Measurements from ENCODE around the gene GRHPR.
A peak's percentile ranks its signal among the peaks of the same experiment; 100 is the strongest.

The GRHPR gene

DNA sequence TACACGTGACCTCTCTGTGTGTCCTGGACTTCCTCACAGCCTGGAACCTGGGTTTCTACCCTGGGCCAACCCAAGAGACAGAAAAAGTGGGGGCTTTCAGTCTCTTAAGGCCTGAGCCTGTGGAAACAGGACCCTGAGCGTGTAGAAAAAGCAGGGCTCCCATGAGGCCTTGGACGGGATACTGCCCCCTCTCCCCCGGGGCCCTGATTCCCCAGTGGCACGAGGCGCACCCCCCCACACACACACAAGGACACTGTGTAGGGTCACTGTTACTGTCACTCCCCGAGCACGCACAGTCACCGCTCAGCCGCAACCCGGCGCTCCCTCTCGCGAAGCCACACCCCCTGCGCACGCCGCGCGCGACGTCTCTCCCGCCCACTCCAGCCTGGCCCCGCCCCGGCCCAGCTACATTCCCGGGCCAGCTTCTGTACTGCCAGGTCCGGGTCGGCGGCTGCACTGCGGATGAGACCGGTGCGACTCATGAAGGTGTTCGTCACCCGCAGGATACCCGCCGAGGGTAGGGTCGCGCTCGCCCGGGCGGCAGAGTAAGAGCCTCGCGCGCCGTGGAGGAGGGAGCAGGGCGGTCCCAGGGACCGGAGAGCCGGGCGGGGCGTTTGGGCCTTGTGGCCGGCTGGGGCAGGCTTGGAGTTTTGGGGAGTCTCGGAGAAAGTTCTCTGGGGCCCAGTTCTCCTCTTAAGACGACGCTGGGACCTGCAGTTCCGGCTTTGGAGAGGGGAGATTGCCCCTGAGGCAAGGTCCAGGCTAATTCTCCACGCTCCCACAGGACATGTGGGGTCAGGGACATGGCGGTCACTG, at the start of gene GRHPR:
TSS of gene GRHPR (plus strand) at position 408 of the 816 bp plus-strand sequence. CDS start at position 463, 55 bp downstream.
- Histone ChIP-seq H3K4me3 (ENCODE audit: low read length in 2 of 2) (peak within 1 kb of the TSS; percentile 90 to 92), H3K9ac (ENCODE audit: low read length in 2 of 2) (peak within 1 kb of the TSS; percentile 87 to 94), H3K27ac (ENCODE audit: low read length) (peak within 1 kb of the TSS; percentile 82), H3K4me1 (ENCODE audit: control insufficient read depth, insufficient read depth, low read length) (peaks cover 30% of the 10 kb centered on the region), H3K36me3 (ENCODE audit: control insufficient read depth in 2 of 2, insufficient read depth in 2 of 2, low read length in 2 of 2) (peaks cover 10 to 12% of the 10 kb centered on the region in 2 donors), H3K27me3 (ENCODE audit: control insufficient read depth in 1 of 2, insufficient read depth in 2 of 2, low read length in 2 of 2) (no peaks in the 10 kb centered on the region), H3K9me3 (ENCODE audit: control insufficient read depth in 2 of 2, low read length in 2 of 2) (no peaks in the 10 kb centered on the region)

DNA sequence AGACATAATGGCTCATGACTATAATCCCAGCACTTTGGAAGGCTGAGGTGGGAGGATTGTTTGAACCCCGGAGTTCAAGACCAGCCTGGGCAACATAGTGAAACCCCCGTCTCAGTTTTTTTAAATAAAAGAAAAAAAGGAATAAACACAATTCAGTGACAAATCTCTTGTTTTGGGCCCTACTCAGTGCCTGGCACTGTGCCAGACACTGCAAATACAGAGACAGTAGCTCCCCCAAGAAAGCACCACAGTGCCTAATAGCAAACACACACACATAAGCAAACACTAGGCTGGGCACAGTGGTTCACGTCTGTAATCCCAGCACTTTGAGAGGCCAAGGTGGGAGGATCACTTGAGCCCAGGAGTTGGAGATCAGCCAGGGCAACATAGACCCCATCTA, 49.7 kb upstream of the GRHPR start:
- Histone ChIP-seq H3K4me1 (ENCODE audit: control insufficient read depth, insufficient read depth, low read length) (no peaks in the 10 kb centered on the region), H3K36me3 (ENCODE audit: control insufficient read depth in 2 of 2, insufficient read depth in 2 of 2, low read length in 2 of 2) (no peaks in the 10 kb centered on the region), H3K9me3 (ENCODE audit: control insufficient read depth in 2 of 2, low read length in 2 of 2) (no peaks in the 10 kb centered on the region), H3K27ac (ENCODE audit: low read length) (no peak overlapping the region), H3K4me3 (ENCODE audit: low read length in 2 of 2) (no peak overlapping the region), H3K27me3 (ENCODE audit: control insufficient read depth in 1 of 2, insufficient read depth in 2 of 2, low read length in 2 of 2) (no peaks in the 10 kb centered on the region), H3K9ac (ENCODE audit: low read length in 2 of 2) (no peak overlapping the region)

DNA sequence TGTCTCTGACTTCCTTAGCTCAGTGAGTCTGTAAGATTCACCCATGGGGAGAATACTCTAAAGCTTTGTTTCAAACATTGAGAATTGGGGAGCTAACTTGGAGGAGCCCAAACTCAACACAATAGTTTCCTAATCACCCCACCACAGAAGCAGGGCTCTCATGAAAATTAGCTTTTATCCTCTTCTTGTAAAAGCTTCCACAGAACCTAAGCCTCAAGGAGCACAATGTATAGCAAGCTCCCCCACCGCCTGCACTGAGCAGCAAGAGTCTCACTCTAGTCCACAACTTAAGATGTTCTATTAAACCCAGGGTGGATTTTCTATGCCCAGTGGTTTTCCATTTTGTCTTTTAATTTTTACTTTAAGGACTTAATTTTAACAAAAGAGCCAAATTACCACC, 48.9 kb upstream of the GRHPR start:
- Histone ChIP-seq H3K27me3 (ENCODE audit: control insufficient read depth in 1 of 2, insufficient read depth in 2 of 2, low read length in 2 of 2) (no peaks in the 10 kb centered on the region), H3K9me3 (ENCODE audit: control insufficient read depth in 2 of 2, low read length in 2 of 2) (no peaks in the 10 kb centered on the region), H3K4me3 (ENCODE audit: low read length in 2 of 2) (no peak overlapping the region), H3K4me1 (ENCODE audit: control insufficient read depth, insufficient read depth, low read length) (no peaks in the 10 kb centered on the region), H3K9ac (ENCODE audit: low read length in 2 of 2) (no peak overlapping the region), H3K36me3 (ENCODE audit: control insufficient read depth in 2 of 2, insufficient read depth in 2 of 2, low read length in 2 of 2) (no peaks in the 10 kb centered on the region), H3K27ac (ENCODE audit: low read length) (no peak overlapping the region)

DNA sequence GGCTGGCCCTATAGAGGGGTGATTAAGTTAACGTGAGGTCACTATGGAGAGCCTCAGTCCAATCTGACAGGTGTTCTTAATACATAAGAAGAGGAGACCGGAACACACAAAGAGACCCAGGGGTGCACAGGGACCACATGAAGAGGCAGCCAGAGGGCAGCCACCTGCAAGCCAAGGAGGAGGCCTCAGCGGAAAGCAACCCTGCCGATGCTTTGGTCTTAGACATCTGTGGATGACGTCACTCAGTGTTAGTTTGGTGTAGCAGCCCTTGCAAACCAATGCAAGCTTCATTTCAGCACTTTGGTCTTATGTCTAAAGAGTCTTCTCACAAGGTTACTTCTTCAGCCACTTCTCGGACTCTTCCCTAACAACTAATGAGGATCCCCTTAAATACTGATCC, 47.6 kb upstream of the GRHPR start:
- H3K27ac ChIP-seq (ENCODE audit: low read length): no peak overlapping the region

DNA sequence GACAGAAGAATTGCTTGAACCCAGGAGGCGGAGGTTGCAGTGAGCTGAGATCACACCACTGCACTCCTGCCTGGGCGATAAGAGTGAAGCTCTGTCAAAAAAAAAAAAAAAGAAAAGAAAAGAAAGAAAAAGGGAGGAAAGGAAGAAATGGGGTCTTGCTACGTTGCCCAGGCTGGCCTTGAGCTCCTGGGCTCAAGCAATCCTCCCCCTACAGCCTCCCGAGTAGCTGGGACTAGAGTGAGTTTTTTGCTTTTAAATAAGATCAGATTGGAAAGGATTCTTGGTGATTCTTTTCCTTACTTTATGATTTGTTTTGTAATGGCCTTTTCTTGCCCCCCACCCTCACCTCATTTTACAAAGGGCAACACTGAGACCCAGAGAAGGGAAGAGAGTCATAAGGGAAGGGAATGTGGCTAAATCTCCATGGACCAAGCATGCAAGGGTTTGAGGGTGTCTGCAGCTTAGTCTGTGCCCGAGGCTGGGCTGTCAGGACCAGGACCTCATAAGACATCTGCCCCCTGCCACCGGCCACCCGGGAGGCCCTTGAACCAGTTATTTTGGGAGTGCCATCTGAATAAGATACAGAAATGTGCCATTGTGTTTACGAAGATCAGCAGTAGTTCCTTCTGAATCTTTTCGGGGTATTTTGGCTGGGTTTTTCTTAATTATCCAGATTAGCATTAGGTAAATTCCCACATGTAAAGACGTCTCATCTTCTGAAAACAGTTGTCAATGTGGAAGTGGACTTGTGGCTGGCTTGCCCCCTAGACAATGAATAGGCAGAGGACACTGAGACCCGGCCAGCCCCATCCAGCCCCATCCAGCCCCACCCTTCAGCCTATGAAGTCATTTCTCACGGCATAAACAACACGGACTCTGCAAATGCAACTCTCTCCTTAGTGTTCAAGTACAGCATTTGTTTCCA, 44.5 kb upstream of the GRHPR start:
- no peak overlapping the region for H3K27ac ChIP-seq (ENCODE audit: low read length)
- H3K27me3 ChIP-seq (ENCODE audit: control insufficient read depth in 1 of 2, insufficient read depth in 2 of 2, low read length in 2 of 2): no peaks in the 10 kb centered on the region
- no peaks in the 10 kb centered on the region for H3K9me3 ChIP-seq (ENCODE audit: control insufficient read depth in 2 of 2, low read length in 2 of 2)
- no peaks in the 10 kb centered on the region for H3K36me3 ChIP-seq (ENCODE audit: control insufficient read depth in 2 of 2, insufficient read depth in 2 of 2, low read length in 2 of 2)
- no peak overlapping the region for H3K9ac ChIP-seq (ENCODE audit: low read length in 2 of 2)
- no peaks in the 10 kb centered on the region for H3K4me1 ChIP-seq (ENCODE audit: control insufficient read depth, insufficient read depth, low read length)
- no peak overlapping the region for H3K4me3 ChIP-seq (ENCODE audit: low read length in 2 of 2)

More for the DNA sequence above, 47.6 kb upstream of the GRHPR start:
- no peaks in the 10 kb centered on the region for H3K9me3 ChIP-seq (ENCODE audit: control insufficient read depth in 2 of 2, low read length in 2 of 2)
- H3K27me3 ChIP-seq (ENCODE audit: control insufficient read depth in 1 of 2, insufficient read depth in 2 of 2, low read length in 2 of 2): no peaks in the 10 kb centered on the region
- no peaks in the 10 kb centered on the region for H3K36me3 ChIP-seq (ENCODE audit: control insufficient read depth in 2 of 2, insufficient read depth in 2 of 2, low read length in 2 of 2)
- no peak overlapping the region for H3K9ac ChIP-seq (ENCODE audit: low read length in 2 of 2)
- no peak overlapping the region for H3K4me3 ChIP-seq (ENCODE audit: low read length in 2 of 2)
- H3K4me1 ChIP-seq (ENCODE audit: control insufficient read depth, insufficient read depth, low read length): no peaks in the 10 kb centered on the region

DNA sequence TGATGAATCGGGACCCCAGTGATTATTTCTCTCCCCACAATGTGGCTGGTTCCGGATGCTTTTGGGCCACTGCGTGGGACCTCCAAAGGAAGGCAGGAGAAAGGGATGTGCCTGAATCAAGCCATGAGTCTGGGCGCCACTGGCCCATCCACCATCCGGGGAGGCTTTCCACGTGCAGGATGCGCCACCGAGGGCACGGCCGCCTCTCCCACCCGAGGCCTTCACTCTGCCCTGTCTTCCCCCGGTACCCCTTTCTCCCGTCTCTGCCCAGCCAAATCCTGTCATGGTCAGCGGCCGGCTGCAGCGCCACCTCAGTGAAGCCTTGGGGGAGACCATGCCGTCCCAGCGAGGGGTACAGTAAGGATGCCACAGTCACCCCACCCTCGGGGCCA, 43.9 kb upstream of the GRHPR start:
- H3K9me3 ChIP-seq (ENCODE audit: control insufficient read depth in 2 of 2, low read length in 2 of 2): no peaks in the 10 kb centered on the region
- no peaks in the 10 kb centered on the region for H3K36me3 ChIP-seq (ENCODE audit: control insufficient read depth in 2 of 2, insufficient read depth in 2 of 2, low read length in 2 of 2)
- H3K4me1 ChIP-seq (ENCODE audit: control insufficient read depth, insufficient read depth, low read length): no peaks in the 10 kb centered on the region
- H3K4me3 ChIP-seq (ENCODE audit: low read length in 2 of 2): no peak overlapping the region
- H3K27me3 ChIP-seq (ENCODE audit: control insufficient read depth in 1 of 2, insufficient read depth in 2 of 2, low read length in 2 of 2): no peaks in the 10 kb centered on the region
- H3K9ac ChIP-seq (ENCODE audit: low read length in 2 of 2): no peak overlapping the region
- no peak overlapping the region for H3K27ac ChIP-seq (ENCODE audit: low read length)

DNA sequence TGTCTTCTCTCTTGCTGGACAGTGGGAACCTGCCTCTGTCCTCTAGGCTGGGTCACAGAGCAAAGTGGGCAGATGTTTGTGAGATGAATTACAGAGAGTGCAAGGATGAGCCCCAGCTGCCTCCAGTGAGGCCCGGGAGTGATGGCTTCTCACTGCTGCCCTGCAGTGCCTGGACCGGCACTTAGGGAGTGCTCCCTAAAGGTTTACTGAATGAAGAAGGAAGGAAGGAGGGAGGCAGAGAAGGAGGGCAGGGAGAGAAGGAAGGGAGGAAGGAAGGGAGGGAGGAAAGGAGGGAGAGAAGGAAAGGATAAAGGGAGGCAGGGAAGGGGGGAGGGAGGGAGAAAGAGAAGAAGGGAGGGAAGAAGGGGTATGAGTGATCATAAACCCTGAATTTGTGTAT, 42.7 kb upstream of the GRHPR start:
- no peaks in the 10 kb centered on the region for H3K36me3 ChIP-seq (ENCODE audit: control insufficient read depth in 2 of 2, insufficient read depth in 2 of 2, low read length in 2 of 2)

DNA sequence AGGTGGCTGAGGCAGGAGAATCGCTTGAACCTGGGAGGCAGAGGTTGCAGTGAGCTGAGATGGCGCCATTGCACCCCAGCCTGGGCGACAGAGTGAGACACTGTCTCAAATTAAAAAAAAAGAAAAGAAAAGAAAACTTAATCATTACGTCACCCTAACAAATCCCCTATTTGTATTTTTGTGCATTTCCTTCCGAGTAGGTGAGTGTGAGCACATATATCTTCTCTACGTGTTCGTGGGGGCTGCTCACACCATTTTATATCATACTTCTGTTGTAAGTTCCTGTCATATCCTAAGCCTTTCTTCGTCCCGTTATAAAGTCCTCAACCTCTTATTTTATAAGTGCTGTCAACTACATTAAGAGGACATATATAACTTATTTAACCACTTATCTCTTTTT, 41.9 kb upstream of the GRHPR start:
- no peak overlapping the region for H3K9ac ChIP-seq (ENCODE audit: low read length in 2 of 2)
- no peaks in the 10 kb centered on the region for H3K36me3 ChIP-seq (ENCODE audit: control insufficient read depth in 2 of 2, insufficient read depth in 2 of 2, low read length in 2 of 2)
- no peak overlapping the region for H3K4me3 ChIP-seq (ENCODE audit: low read length in 2 of 2)
- no peaks in the 10 kb centered on the region for H3K9me3 ChIP-seq (ENCODE audit: control insufficient read depth in 2 of 2, low read length in 2 of 2)
- no peaks in the 10 kb centered on the region for H3K4me1 ChIP-seq (ENCODE audit: control insufficient read depth, insufficient read depth, low read length)
- H3K27ac ChIP-seq (ENCODE audit: low read length): no peak overlapping the region
- no peaks in the 10 kb centered on the region for H3K27me3 ChIP-seq (ENCODE audit: control insufficient read depth in 1 of 2, insufficient read depth in 2 of 2, low read length in 2 of 2)

More for the DNA sequence above, 42.7 kb upstream of the GRHPR start:
- Histone ChIP-seq H3K27me3 (ENCODE audit: control insufficient read depth in 1 of 2, insufficient read depth in 2 of 2, low read length in 2 of 2) (no peaks in the 10 kb centered on the region), H3K27ac (ENCODE audit: low read length) (no peak overlapping the region), H3K9ac (ENCODE audit: low read length in 2 of 2) (no peak overlapping the region), H3K9me3 (ENCODE audit: control insufficient read depth in 2 of 2, low read length in 2 of 2) (no peaks in the 10 kb centered on the region), H3K4me1 (ENCODE audit: control insufficient read depth, insufficient read depth, low read length) (no peaks in the 10 kb centered on the region), H3K4me3 (ENCODE audit: low read length in 2 of 2) (no peak overlapping the region)

DNA sequence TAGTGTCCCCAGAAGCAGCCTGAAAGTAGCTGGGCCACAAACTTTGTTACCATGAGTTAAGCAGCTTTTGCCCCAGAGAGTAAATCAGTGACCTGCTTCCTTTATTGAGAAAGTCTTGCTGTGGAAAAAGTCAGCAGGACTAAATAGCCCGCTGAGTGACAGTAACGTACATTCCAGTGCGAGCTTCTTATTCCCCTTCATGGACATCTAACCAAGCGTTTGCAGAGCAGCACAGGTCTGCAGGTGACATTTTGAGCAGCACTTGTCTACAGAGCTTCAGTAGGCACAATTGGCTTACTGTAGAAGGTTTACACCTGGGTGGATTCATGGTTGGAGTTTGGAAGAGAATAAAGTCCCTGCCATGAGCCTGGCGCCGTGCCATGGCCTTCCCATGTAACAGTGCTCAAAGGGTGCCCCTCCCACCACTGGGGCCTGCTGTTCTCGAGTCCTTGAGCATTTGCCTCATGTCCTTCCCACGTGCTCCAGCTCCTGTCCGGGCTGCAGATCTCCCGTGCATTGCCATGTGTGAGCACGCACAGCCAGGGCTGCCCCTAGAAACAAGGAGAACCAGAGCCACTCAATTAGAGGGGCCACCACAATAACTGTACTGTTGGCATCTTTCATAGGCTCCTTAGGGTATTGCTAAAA, 41.3 kb upstream of the GRHPR start:
- Histone ChIP-seq H3K9ac (ENCODE audit: low read length in 2 of 2) (no peak overlapping the region), H3K4me3 (ENCODE audit: low read length in 2 of 2) (no peak overlapping the region), H3K27ac (ENCODE audit: low read length) (no peak overlapping the region), H3K4me1 (ENCODE audit: control insufficient read depth, insufficient read depth, low read length) (no peaks in the 10 kb centered on the region), H3K36me3 (ENCODE audit: control insufficient read depth in 2 of 2, insufficient read depth in 2 of 2, low read length in 2 of 2) (no peaks in the 10 kb centered on the region), H3K9me3 (ENCODE audit: control insufficient read depth in 2 of 2, low read length in 2 of 2) (no peaks in the 10 kb centered on the region), H3K27me3 (ENCODE audit: control insufficient read depth in 1 of 2, insufficient read depth in 2 of 2, low read length in 2 of 2) (no peaks in the 10 kb centered on the region)

DNA sequence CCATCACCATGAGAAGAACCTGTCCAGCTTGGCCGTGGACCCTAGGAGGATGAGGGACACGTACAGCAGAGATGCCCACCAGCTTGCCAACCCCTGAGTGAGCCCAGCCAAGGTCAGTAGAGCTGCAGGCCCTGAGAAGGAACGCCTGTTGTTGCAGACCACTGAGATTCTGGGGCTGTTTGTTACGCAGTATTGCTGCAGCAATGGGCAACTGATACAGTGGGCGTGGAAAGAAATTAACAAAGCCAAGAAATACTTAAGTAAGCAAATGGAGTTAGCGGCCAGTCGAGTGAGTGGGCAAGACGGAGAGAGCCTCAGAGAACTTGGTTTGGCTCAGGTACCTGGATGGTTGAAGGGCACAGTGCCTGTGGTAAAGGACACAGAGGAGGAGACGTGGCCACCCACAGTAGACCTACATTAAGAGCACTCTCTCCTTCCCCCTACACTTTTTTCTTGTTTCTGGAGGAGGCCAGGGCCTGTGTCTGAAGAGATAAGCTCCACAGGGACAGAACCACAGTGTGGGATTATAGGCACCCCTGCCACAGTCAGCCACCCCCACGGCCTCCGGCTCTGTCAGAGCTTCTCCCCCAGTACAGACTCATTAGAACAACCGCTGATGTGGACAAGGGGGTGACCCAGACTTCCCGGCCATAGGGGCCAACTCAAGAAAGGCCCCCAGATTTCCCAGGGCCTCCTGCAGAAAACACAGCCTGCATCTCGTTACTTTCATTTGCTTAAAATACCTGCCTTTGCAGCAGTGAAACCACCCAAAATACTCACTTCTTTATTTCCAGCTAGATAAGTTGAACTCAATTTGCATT, 40.1 kb upstream of the GRHPR start:
- Histone ChIP-seq H3K4me1 (ENCODE audit: control insufficient read depth, insufficient read depth, low read length) (no peaks in the 10 kb centered on the region), H3K36me3 (ENCODE audit: control insufficient read depth in 2 of 2, insufficient read depth in 2 of 2, low read length in 2 of 2) (no peaks in the 10 kb centered on the region), H3K27ac (ENCODE audit: low read length) (no peak overlapping the region), H3K27me3 (ENCODE audit: control insufficient read depth in 1 of 2, insufficient read depth in 2 of 2, low read length in 2 of 2) (no peaks in the 10 kb centered on the region), H3K4me3 (ENCODE audit: low read length in 2 of 2) (no peak overlapping the region), H3K9me3 (ENCODE audit: control insufficient read depth in 2 of 2, low read length in 2 of 2) (no peaks in the 10 kb centered on the region), H3K9ac (ENCODE audit: low read length in 2 of 2) (no peak overlapping the region)

Data from stomach smooth muscle (tissue), 2 donors.